Neural cell (in vitro differentiated cells): ENCODE measurements around the gene TMEM231. TPM values are rescaled to one million over a fixed set of nuclear protein-coding genes. Genes with fewer than 3 reads are reported as not detected.

Experiments
- H2AFZ ChIP-seq: fragments of 200-600, 300-800 bp; sonication (generic), shearing (Covaris generic); 2 replicates; pipeline ENCODE4 v1.6.0; 2014; ENCODE audit warnings: low read depth, mild to moderate bottlenecking, antibody characterized with exemption, low read length, moderate library complexity
- H3F3A ChIP-seq: fragments of 200-600 bp; shearing (Covaris generic); 2 replicates; pipeline ENCODE4 v1.6.1; 2016; ENCODE audit warnings: mild to moderate bottlenecking, moderate library complexity, mixed read lengths, antibody characterized with exemption, low read length; ENCODE audit not compliant: insufficient read depth, poor library complexity, severe bottlenecking
- H3K27ac ChIP-seq: fragments of 200-600, 300-800 bp; sonication (generic), shearing (Covaris generic); 2 replicates; pipeline ENCODE4 v1.5.1; 2014; ENCODE audit warnings: mild to moderate bottlenecking, low read length, moderate library complexity
- H3K27me3 ChIP-seq: fragments of 300-800, 200-600 bp; sonication (generic), shearing (Covaris generic); 2 replicates; pipeline ENCODE4 v1.6.0; 2014; ENCODE audit warnings: mild to moderate bottlenecking, low read depth, low read length, moderate library complexity; ENCODE audit not compliant: insufficient read depth
- H3K36me3 ChIP-seq: fragments of 300-800, 200-600 bp; sonication (generic), shearing (Covaris generic); 2 replicates; pipeline ENCODE4 v1.5.1; 2014; ENCODE audit warnings: mild to moderate bottlenecking, antibody characterized with exemption, low read length, moderate library complexity; ENCODE audit not compliant: insufficient read depth
- H3K4me2 ChIP-seq: fragments of 300-800, 200-600 bp; sonication (generic), shearing (Covaris generic); 2 replicates; pipeline ENCODE4 v1.6.0; 2014; ENCODE audit warnings: mild to moderate bottlenecking, low read length
- H3K4me3 ChIP-seq: fragments of 300-800, 200-600 bp; sonication (generic), shearing (Covaris generic); 2 replicates; pipeline ENCODE4 v1.5.1; 2014; ENCODE audit warnings: mild to moderate bottlenecking, low read length, moderate library complexity
- H3K79me2 ChIP-seq: fragments of 200-600 bp; shearing (Covaris generic); replicated peaks from 2 replicates; pipeline ENCODE4 v1.6.0; 2014; ENCODE audit warnings: mild to moderate bottlenecking, low read length, moderate library complexity; ENCODE audit not compliant: insufficient read depth
- H3K9ac ChIP-seq: fragments of 300-800, 200-600 bp; sonication (generic), shearing (Covaris generic); 2 replicates; pipeline ENCODE4 v1.6.1; 2016; ENCODE audit warnings: mild to moderate bottlenecking, low read length, mixed read lengths
- H3K9me2 ChIP-seq: fragments of 200-600 bp; shearing (Covaris generic); 2 replicates; pipeline ENCODE4 v1.6.1; 2016; ENCODE audit warnings: mild to moderate bottlenecking, low read length, mixed read lengths; ENCODE audit not compliant: insufficient read depth
- H3K9me3 ChIP-seq: fragments of 200-600, 300-800 bp; sonication (generic), shearing (Covaris generic); 2 replicates; pipeline ENCODE4 v1.6.1; 2016; ENCODE audit warnings: mild to moderate bottlenecking, mixed run types, low read length, moderate library complexity, mixed read lengths
- H4K20me1 ChIP-seq: fragments of 200-600 bp; shearing (Covaris generic); 2 replicates; pipeline ENCODE4 v1.6.1; 2016; ENCODE audit warnings: mild to moderate bottlenecking, mixed run types; ENCODE audit not compliant: insufficient read depth
- EP300 ChIP-seq: fragments of 450-650 bp; conservative IDR thresholded peaks from 2 replicates; pipeline ENCODE4 v1.6.1; 2014; ENCODE audit warnings: antibody characterized with exemption, mild to moderate bottlenecking, moderate library complexity; ENCODE audit not compliant: poor library complexity, severe bottlenecking
- EZH2 ChIP-seq: fragments of 200-600, 300-800 bp; shearing (Covaris generic), sonication (generic); IDR thresholded peaks from 2 replicates; pipeline ENCODE4 v1.6.1; 2014; ENCODE audit warnings: antibody characterized with exemption, low read length, borderline replicate concordance, mild to moderate bottlenecking; ENCODE audit not compliant: insufficient read depth, poor library complexity, severe bottlenecking
- MXI1 ChIP-seq: fragments of 450-650 bp; conservative IDR thresholded peaks from 2 replicates; pipeline ENCODE4 v1.6.1; 2014; ENCODE audit warnings: antibody characterized with exemption, mild to moderate bottlenecking; ENCODE audit not compliant: poor library complexity, severe bottlenecking
- POLR2AphosphoS5 ChIP-seq: IDR thresholded peaks from 2 replicates; pipeline ENCODE4 v1.6.1; 2012
- RAD21 ChIP-seq: fragments of 450-650 bp; conservative IDR thresholded peaks from 2 replicates; pipeline ENCODE4 v1.6.1; 2014; ENCODE audit warnings: antibody characterized with exemption, mild to moderate bottlenecking, moderate library complexity
- SMC3 ChIP-seq: fragments of 450-650 bp; conservative IDR thresholded peaks from 2 replicates; pipeline ENCODE4 v1.6.1; 2014; ENCODE audit warnings: antibody characterized with exemption, mild to moderate bottlenecking, moderate library complexity; ENCODE audit not compliant: poor library complexity
- TAF1 ChIP-seq: IDR thresholded peaks from 2 replicates; pipeline ENCODE4 v1.6.1; 2012; ENCODE audit warnings: low read depth
- polyA plus RNA-seq: library from polyadenylated mRNA; depleted of rRNA; stranded (reverse); fragments of >200 nt; gene quantifications from 2 replicates; pipeline ENCODE4 v1.2.3, GENCODE V29; 2014
- TF ChIP-seq, protein P1 (sequence below): IDR thresholded peaks from 2 replicates; pipeline ENCODE4 v1.6.1; 2012; ENCODE audit warnings: borderline replicate concordance
- TF ChIP-seq, protein P2 (sequence below): fragments of 450-650 bp; IDR thresholded peaks from 2 replicates; pipeline ENCODE4 v1.5.1; 2014; ENCODE audit warnings: antibody characterized with exemption, mild to moderate bottlenecking, moderate library complexity; ENCODE audit not compliant: poor library complexity, severe bottlenecking

The TMEM231 gene
- polyA plus RNA-seq, 1 donor from 2014 or later, result 19.6 TPM

DNA sequence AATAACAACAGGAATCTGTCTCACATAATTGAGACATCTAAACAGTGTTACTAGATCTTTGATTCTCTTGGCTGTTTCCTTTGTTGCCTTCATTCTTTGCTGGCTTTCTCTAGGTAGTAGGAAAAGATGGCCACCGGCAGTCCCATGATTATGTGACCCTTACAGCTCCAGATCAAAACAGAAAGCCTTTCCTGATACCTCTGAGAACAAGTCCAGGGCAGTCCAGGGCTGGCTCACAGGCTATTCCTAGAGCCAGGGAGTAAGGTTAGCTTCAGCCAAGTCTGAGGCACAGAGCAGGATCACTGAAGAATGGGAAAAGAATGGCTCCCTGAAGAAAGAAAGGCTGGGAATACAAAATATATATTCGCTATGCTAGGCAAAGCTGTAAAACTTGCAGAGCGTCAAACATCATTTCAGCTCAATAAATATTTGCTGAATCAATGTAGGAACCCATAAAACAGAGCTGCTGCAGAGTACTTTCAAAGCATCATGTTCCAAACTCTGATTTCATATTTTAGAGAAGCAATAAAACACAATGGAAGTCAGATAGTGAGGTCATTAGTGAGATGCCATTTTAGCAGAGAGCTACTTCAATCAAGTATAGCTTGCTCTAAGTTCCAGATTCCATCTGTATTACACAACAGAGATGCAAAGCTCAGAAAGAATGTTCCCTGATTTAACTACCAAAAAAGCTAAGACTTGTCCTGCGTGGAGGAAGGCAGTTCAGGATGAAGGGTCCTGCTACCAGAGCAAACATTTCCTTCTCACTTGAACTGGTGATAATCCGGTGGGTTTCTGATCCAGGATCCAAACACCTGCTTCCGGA is 43.6 kb upstream of the TMEM231 start:
- H3F3A ChIP-seq, result no peaks in the 10 kb centered on the region
- H3K9me3 ChIP-seq, result peaks cover 3% of the 10 kb centered on the region
- no peak overlapping the region for H2AFZ ChIP-seq
- TF ChIP-seq, protein P1, sequence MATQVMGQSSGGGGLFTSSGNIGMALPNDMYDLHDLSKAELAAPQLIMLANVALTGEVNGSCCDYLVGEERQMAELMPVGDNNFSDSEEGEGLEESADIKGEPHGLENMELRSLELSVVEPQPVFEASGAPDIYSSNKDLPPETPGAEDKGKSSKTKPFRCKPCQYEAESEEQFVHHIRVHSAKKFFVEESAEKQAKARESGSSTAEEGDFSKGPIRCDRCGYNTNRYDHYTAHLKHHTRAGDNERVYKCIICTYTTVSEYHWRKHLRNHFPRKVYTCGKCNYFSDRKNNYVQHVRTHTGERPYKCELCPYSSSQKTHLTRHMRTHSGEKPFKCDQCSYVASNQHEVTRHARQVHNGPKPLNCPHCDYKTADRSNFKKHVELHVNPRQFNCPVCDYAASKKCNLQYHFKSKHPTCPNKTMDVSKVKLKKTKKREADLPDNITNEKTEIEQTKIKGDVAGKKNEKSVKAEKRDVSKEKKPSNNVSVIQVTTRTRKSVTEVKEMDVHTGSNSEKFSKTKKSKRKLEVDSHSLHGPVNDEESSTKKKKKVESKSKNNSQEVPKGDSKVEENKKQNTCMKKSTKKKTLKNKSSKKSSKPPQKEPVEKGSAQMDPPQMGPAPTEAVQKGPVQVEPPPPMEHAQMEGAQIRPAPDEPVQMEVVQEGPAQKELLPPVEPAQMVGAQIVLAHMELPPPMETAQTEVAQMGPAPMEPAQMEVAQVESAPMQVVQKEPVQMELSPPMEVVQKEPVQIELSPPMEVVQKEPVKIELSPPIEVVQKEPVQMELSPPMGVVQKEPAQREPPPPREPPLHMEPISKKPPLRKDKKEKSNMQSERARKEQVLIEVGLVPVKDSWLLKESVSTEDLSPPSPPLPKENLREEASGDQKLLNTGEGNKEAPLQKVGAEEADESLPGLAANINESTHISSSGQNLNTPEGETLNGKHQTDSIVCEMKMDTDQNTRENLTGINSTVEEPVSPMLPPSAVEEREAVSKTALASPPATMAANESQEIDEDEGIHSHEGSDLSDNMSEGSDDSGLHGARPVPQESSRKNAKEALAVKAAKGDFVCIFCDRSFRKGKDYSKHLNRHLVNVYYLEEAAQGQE, result no peak
- TF ChIP-seq SMC3 (no peak), MXI1 (no peak), TAF1 (no peak), POLR2AphosphoS5 (no peak)
- no peaks in the 10 kb centered on the region for H3K9me2 ChIP-seq
- H3K36me3 ChIP-seq, result peaks cover 17% of the 10 kb centered on the region
- H4K20me1 ChIP-seq, result no peaks in the 10 kb centered on the region
- no peaks in the 10 kb centered on the region for H3K27me3 ChIP-seq
- H3K79me2 ChIP-seq, result no peaks in the 10 kb centered on the region
- H3K9ac ChIP-seq, result no peak overlapping the region
- H3K27ac ChIP-seq, result no peak overlapping the region
- H3K4me2 ChIP-seq, result no peak overlapping the region
- no peak overlapping the region for H3K4me3 ChIP-seq

DNA sequence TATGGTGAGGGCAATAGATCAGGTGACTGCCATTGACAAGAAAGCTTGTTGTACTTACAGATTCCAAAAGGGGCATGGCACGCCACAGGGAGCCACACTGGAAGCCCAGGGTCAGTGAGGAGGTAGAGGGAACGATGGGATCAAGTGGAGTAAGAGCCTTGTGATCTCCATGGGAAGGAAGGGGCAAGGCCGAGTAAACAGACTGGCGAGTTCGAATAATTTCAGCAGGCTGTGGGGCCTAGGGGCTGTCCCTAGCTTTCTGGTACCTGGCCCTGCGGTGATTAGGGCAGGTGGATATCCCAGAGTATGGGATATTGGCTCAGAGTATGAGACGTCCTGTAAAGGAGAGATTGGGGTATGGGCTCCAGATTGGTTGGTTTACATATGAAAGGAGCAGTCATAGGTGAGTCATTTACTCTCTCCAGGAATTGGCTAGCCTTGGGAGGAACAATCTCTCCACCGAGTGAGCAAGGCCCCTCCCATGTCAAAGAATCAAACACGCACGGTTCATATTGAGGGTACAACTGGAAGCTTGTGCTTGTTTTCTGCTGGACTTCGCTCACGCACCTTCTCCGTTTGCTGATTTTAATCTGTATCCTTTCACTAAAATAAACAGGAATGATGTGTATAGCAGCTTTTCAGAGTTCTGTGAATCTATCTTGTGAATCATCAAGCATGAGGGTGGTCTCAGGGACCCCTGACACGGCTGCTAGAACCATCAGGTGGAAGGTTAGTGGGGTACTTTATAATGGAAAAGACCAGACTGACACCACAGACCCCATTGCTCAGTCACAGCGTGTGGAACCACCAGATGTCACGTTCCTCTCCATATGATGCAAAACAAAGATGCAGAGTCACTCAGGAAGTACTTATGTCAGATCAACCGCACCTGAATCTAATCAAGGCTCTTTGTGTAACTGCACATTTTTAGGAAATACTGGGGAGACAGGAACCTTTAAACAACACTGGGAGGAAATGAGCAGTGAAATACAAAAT is 38.1 kb upstream of the TMEM231 start:
- no peaks in the 10 kb centered on the region for H3F3A ChIP-seq
- no peak overlapping the region for H3K4me3 ChIP-seq
- no peaks in the 10 kb centered on the region for H3K9me3 ChIP-seq
- no peaks in the 10 kb centered on the region for H3K27me3 ChIP-seq
- H3K9me2 ChIP-seq, result no peaks in the 10 kb centered on the region
- no peak overlapping the region for H3K27ac ChIP-seq
- no peak overlapping the region for H3K4me2 ChIP-seq
- H4K20me1 ChIP-seq, result no peaks in the 10 kb centered on the region
- H3K79me2 ChIP-seq, result no peaks in the 10 kb centered on the region
- H3K36me3 ChIP-seq, result no peaks in the 10 kb centered on the region
- TF ChIP-seq, protein P1, result no peak
- no peak for TF ChIP-seq TAF1
- TF ChIP-seq RAD21, result no peak
- TF ChIP-seq EZH2, result no peak
- TF ChIP-seq SMC3, result no peak
- TF ChIP-seq POLR2AphosphoS5, result no peak
- TF ChIP-seq MXI1, result no peak
- TF ChIP-seq EP300, result no peak
- TF ChIP-seq, protein P2, sequence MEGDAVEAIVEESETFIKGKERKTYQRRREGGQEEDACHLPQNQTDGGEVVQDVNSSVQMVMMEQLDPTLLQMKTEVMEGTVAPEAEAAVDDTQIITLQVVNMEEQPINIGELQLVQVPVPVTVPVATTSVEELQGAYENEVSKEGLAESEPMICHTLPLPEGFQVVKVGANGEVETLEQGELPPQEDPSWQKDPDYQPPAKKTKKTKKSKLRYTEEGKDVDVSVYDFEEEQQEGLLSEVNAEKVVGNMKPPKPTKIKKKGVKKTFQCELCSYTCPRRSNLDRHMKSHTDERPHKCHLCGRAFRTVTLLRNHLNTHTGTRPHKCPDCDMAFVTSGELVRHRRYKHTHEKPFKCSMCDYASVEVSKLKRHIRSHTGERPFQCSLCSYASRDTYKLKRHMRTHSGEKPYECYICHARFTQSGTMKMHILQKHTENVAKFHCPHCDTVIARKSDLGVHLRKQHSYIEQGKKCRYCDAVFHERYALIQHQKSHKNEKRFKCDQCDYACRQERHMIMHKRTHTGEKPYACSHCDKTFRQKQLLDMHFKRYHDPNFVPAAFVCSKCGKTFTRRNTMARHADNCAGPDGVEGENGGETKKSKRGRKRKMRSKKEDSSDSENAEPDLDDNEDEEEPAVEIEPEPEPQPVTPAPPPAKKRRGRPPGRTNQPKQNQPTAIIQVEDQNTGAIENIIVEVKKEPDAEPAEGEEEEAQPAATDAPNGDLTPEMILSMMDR, result no peak
- no peak overlapping the region for H2AFZ ChIP-seq
- no peak overlapping the region for H3K9ac ChIP-seq
